Activated CD4-positive, alpha-beta memory T cell treated with anti-CD3 and anti-CD28 coated beads, Interleukin-2, amount 10 ng/mL, durations not matched to agents 7 days and 5 days (primary cell): ENCODE measurements around the gene MRPS23. TPM values are rescaled to one million over a fixed set of nuclear protein-coding genes. Genes with fewer than 3 reads are reported as not detected.
A peak's percentile ranks its signal among the peaks of the same experiment; 100 is the strongest.
"Not testable (repeated sequence)": the region's sequence is repeated elsewhere in the genome, so short reads cannot be mapped to it uniquely, and the experiment has no call there.

Source experiments
- CTCF ChIA-PET: fragments of 350-600 bp; sonication (Branson Sonifier 250); formaldehyde crosslinking; loops from one replicate; lab custom pipeline; 2021; ENCODE audit warnings: antibody characterized with exemption, inconsistent platforms; lab: Charles Lee
- POLR2A ChIA-PET: fragments of 350-600 bp; sonication (Branson Sonifier 250); formaldehyde crosslinking; loops from one replicate; lab custom pipeline; 2021; ENCODE audit warnings: antibody characterized with exemption; lab: Charles Lee
- DNase-seq: peaks from one replicate; pipeline ENCODE4 v3.0.0-alpha.2; 2020
- H3K27ac Mint-ChIP-seq: one replicate; pipeline ENCODE4 v1.8.0; 2021; ENCODE audit warnings: mild to moderate bottlenecking, mixed read lengths
- H3K27me3 Mint-ChIP-seq: one replicate; pipeline ENCODE4 v1.8.0; 2021; ENCODE audit warnings: mixed read lengths
- H3K36me3 Mint-ChIP-seq: one replicate; pipeline ENCODE4 v1.8.0; 2021; ENCODE audit warnings: low read depth, mixed read lengths
- H3K4me1 Mint-ChIP-seq: one replicate; pipeline ENCODE4 v1.8.0; 2021; ENCODE audit warnings: mixed read lengths
- H3K4me3 Mint-ChIP-seq: one replicate; pipeline ENCODE4 v1.8.0; 2021; ENCODE audit warnings: mild to moderate bottlenecking, mixed read lengths
- H3K9me3 Mint-ChIP-seq: one replicate; pipeline ENCODE4 v1.8.0; 2021; ENCODE audit warnings: mixed read lengths
- total RNA-seq, 2 experiments: library from RNA; stranded (reverse); gene quantifications; one replicate each; pipeline ENCODE4 v1.2.3, GENCODE V29; 2021

MRPS23 gene
- total RNA-seq, 2 experiments from 2014 or later = 30.8 to 35.3 TPM

DNA sequence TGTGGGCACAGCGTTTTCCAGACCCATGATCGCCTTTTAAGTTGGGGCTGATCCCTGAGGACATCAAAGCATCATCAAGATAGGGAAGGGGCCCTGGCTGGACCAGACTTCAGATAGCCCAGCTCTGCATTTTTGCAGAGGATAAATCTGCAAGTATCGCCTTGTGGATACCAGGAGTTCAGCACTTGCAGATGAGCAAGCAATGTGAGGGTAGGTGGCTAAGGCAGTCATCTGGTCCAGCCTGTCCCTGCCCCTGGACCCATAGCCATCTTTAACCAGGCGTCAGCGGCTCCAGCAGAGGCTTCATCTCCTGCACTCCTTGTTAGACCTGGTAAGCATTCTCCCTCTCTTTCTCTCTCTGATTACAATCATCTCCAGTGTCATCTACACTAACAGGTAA lies 9.0 kb upstream of the MRPS23 start:
- H3K4me3 Mint-ChIP-seq = no peak overlapping the region
- H3K36me3 Mint-ChIP-seq = no peaks in the 10 kb centered on the region
- no peak for DNase-seq
- peaks cover 12% of the 10 kb centered on the region for H3K4me1 Mint-ChIP-seq
- H3K27me3 Mint-ChIP-seq = peaks cover 38% of the 10 kb centered on the region
- POLR2A ChIA-PET = interaction anchor here (1.0 to 3.3 kb wide), 2 partner anchors 9 to 13 kb away, joined by 3 to 24 read pairs; partner anchors contain the start of gene MRPS23
- CTCF ChIA-PET = interaction anchor here (0.5 to 9.1 kb wide), 14 partner anchors 8 to 1295 kb away, joined by 3 to 137 read pairs (median 4); partner anchors contain the start of gene MRPS23
- H3K9me3 Mint-ChIP-seq = no peaks in the 10 kb centered on the region
- no peak overlapping the region for H3K27ac Mint-ChIP-seq

DNA sequence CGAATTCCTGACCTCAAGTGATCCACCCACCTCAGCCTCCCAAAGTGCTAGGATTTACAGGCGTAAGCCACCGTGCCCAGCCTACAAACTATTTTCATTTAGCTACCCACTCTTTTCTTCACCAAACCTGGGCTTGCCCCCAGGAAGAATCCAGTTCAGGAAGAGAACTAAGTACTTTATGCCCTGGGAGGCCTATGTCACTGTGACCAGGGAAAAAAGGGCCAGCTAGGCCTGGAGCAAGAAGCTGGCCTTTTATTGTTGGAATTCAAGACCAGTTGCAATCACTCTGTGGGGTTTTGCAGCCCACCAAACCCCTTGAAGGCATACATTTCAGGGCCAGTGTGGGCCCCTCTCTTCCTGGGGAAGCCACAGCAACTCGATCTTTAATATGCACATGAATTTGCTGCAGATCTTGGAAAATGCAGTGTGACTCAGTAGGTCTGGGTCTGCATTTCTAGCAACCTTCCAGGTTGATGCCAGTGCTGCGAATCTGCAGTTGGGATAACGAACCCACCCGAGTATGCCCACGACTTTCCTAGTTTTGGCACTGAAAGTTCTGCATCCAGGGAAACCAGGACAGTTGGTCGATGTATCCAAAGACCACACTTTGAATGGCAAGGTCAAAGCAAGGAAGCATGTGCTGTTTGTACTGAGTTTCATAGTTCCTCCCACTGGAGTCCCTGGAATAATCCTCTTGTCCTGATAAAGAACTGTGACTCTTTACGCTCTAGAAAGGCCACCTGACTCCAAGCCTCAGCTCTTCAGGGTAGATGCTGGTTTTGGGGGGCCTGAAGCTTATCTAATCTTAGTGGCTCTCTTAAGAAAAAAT lies 7.2 kb upstream of the MRPS23 start:
- Mint-ChIP-seq H3K9me3 (no peaks in the 10 kb centered on the region), H3K4me1 (peaks cover 10% of the 10 kb centered on the region), H3K4me3 (no peak overlapping the region), H3K36me3 (no peaks in the 10 kb centered on the region), H3K27ac (no peak overlapping the region), H3K27me3 (peaks cover 23% of the 10 kb centered on the region)
- ChIA-PET POLR2A (no interaction called here), CTCF (interaction anchor here (0.6 to 9.1 kb wide), 13 partner anchors 8 to 316 kb away, joined by 3 to 137 read pairs (median 6); partner anchors contain the start of genes MRPS23 and VEZF1)
- DNase-seq = no peak

DNA sequence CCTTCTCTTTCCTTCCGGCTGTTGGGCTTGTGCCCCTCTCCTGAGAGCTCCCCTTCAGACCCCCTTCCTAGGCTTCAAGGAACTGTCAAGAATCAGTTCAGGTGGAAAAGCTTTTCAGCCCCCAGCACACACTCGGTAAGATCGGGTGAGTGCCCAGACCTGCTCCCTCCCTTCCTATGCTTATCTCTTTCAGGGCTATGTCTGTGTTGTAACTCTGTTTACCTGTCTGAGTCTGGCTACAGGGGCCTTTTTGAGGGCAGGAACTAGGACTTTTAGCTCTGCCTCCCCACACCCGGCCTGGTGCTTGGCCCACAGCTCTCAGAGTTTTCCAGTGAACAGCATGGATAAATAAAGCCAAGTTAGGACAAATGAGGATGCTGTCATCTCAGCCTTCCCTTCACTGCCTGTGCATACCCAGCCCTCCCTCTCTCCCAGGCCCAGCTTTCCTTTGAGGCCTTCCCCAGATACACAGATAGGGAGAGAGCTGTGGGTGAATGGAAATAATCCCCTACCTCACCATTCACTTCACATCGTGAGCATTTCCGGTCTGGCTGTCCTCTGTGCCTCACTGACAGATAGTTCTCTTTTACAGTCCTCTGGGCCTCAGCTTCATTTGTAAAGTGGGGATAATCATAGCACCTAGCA lies 5.7 kb upstream of the MRPS23 start:
- ChIA-PET POLR2A (interaction anchor here (1.1 kb wide), 1 partner anchor 144 kb away, joined by 3 read pairs; no protein-coding TSS in a partner anchor), CTCF (interaction anchor here (1.0 to 9.1 kb wide), 8 partner anchors 10 to 317 kb away, joined by 3 to 137 read pairs (median 5); no protein-coding TSS in a partner anchor)
- no peak for DNase-seq
- Mint-ChIP-seq H3K27ac (no peak overlapping the region), H3K27me3 (peaks cover 13% of the 10 kb centered on the region), H3K4me3 (no peak overlapping the region), H3K36me3 (no peaks in the 10 kb centered on the region), H3K4me1 (peaks cover 13% of the 10 kb centered on the region), H3K9me3 (no peaks in the 10 kb centered on the region)

DNA sequence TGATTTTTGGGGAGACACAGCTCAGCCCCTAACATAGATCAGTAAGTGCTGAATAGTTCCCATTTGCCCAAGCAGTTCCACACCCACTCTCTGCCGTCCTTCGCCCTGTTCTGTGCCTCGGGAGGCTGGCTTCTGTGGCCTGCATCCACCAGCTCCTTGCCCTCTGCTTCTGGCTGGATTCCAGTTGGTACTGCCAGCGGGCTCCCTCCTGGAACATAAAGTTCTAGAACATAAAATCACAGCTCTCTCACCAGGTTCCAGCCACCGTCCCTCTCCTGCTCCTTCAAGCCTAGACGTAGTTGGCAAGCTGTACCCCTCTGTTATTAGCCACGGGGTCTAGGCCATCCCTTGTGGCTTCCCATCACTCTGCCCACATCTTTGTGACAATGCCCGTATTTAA lies 3.9 kb upstream of the MRPS23 start:
- no peak overlapping the region for H3K27ac Mint-ChIP-seq
- POLR2A ChIA-PET = no interaction called here

DNA sequence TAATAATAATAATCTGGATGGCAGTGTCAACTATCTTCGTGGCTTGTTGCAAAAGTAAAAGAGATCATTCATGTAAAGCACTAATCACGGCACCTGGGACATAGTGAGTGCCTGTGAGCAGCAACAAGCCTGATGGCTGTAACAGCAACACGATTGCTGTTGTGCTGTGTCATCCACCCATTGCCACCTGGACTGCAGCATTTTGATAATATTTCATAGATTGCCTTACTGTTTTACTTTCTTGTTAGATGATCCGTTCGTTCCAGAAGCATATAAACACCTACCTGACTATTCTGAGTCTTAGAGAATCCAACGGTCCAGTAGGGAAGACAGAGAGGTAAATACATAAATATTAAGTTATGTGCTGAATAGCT lies 3.1 kb upstream of the MRPS23 start:
- H3K9me3 Mint-ChIP-seq = no peaks in the 10 kb centered on the region
- no peak for DNase-seq
- H3K36me3 Mint-ChIP-seq = peaks cover 9% of the 10 kb centered on the region
- CTCF ChIA-PET = interaction anchor here (0.5 to 9.1 kb wide), 2 partner anchors 144 to 269 kb away, joined by 3 to 137 read pairs; no protein-coding TSS in a partner anchor
- H3K27ac Mint-ChIP-seq = no peak overlapping the region
- no peak overlapping the region for H3K4me3 Mint-ChIP-seq
- POLR2A ChIA-PET = no interaction called here
- no peaks in the 10 kb centered on the region for H3K27me3 Mint-ChIP-seq
- H3K4me1 Mint-ChIP-seq = peaks cover 37% of the 10 kb centered on the region

More for the DNA sequence above, 3.9 kb upstream of the MRPS23 start:
- H3K36me3 Mint-ChIP-seq = peaks cover 9% of the 10 kb centered on the region
- no peak for DNase-seq
- H3K4me1 Mint-ChIP-seq = peaks cover 30% of the 10 kb centered on the region
- no peaks in the 10 kb centered on the region for H3K27me3 Mint-ChIP-seq
- H3K4me3 Mint-ChIP-seq = no peak overlapping the region
- no peaks in the 10 kb centered on the region for H3K9me3 Mint-ChIP-seq
- CTCF ChIA-PET = interaction anchor here (1.0 to 9.1 kb wide), 3 partner anchors 137 to 259 kb away, joined by 3 to 137 read pairs (median 3); no protein-coding TSS in a partner anchor

DNA sequence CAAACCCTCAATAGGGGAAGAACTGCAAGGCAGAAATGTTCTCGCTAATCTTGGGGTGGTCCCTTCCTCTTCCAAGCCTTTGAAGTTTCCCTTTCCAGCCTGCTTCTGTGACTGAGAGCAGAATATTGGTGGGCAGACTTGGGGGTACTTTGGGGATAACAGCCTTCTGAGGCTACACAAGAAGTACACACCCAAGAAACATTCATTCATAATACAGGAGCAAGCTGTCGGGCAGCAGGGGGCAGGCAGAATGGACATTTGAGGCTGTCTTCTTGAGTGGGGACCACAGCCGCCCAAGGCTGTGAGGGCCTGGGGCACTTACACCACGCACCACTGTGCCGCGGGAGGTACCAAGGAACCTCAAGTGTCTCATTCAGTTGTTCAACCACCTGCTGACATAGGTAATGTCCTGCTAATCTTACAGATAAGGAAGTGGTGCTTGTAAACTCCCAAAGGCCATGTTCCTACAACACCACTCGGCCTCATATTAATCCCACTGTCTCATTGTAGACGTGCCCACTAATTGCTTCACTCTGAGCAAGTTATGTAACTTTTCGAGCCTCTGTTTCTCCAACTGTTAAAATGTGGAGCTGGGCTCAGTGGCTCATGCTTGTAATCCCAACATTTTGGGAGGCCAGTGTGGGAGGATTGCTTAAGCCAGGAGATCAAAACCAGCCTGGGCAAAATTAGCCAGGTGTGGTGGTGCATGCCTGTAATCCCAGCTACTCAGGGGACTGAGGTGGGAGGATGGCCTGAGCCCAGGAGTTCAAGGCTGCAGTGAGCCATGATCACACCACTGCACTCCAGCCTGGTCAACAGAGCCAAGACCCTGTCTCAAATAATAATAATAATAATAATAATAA lies 2.5 kb upstream of the MRPS23 start:
- Mint-ChIP-seq H3K4me3 (no peak overlapping the region), H3K27ac (no peak overlapping the region), H3K27me3 (no peaks in the 10 kb centered on the region), H3K36me3 (peaks cover 9% of the 10 kb centered on the region), H3K4me1 (peaks cover 38% of the 10 kb centered on the region), H3K9me3 (no peaks in the 10 kb centered on the region)
- DNase-seq = no peak
- ChIA-PET POLR2A (interaction anchor here (3.9 to 4.2 kb wide), 2 partner anchors 138 to 155 kb away, joined by 16 to 41 read pairs; partner anchors contain the start of gene SRSF1), CTCF (interaction anchor here (0.5 to 4.3 kb wide), 2 partner anchors 147 to 270 kb away, joined by 3 to 18 read pairs; no protein-coding TSS in a partner anchor)

DNA sequence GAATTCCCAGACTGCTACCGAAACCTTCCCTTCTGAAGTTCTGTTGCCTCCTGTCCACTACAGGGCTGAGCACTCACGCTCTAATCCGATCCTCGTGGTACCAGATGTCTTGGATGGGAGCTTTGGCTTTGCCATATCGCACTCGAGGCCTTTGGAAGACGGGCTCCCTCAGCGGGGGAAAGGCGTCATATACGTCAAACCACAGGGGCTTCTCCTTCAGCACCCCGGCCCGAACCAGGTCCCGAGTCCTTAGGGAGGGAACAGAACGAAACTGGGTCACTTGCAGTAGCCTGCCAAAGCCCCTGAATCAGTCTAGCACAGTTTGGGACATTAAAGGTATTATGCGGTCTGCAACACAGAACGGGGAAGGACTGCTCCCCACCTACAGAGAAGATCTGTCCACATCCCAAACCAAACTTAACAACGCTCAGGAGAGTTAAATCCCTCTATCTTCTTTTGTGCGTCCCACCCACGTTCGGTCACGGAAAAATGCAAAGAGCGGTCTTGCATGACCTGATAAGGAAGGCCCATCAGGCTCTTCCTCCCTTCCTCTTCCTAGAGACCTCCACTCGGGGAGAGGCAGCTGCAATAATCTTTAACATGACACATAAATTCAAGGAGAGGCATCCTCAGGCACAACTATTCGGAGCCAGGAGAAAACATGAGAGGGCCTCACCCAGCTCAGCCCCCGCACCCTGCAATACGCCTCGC lies 526 bp downstream of the MRPS23 start:
- no peaks in the 10 kb centered on the region for H3K9me3 Mint-ChIP-seq
- no peaks in the 10 kb centered on the region for H3K27me3 Mint-ChIP-seq
- ChIA-PET CTCF (interaction anchor here (1.5 to 4.3 kb wide), 4 partner anchors 9 to 150 kb away, joined by 4 to 26 read pairs (median 16); no protein-coding TSS in a partner anchor), POLR2A (interaction anchor here (0.8 to 4.2 kb wide), 18 partner anchors 8 to 783 kb away, joined by 3 to 41 read pairs (median 4); partner anchors contain the start of genes AKAP1, CUEDC1, DYNLL2 and MKS1)
- peaks cover 20% of the 10 kb centered on the region for H3K36me3 Mint-ChIP-seq
- peak overlapping the region; percentile 95 for H3K4me3 Mint-ChIP-seq
- H3K4me1 Mint-ChIP-seq = peaks cover 43% of the 10 kb centered on the region
- peak overlapping the region; percentile 98 for H3K27ac Mint-ChIP-seq
- DNase-seq = no peak

DNA sequence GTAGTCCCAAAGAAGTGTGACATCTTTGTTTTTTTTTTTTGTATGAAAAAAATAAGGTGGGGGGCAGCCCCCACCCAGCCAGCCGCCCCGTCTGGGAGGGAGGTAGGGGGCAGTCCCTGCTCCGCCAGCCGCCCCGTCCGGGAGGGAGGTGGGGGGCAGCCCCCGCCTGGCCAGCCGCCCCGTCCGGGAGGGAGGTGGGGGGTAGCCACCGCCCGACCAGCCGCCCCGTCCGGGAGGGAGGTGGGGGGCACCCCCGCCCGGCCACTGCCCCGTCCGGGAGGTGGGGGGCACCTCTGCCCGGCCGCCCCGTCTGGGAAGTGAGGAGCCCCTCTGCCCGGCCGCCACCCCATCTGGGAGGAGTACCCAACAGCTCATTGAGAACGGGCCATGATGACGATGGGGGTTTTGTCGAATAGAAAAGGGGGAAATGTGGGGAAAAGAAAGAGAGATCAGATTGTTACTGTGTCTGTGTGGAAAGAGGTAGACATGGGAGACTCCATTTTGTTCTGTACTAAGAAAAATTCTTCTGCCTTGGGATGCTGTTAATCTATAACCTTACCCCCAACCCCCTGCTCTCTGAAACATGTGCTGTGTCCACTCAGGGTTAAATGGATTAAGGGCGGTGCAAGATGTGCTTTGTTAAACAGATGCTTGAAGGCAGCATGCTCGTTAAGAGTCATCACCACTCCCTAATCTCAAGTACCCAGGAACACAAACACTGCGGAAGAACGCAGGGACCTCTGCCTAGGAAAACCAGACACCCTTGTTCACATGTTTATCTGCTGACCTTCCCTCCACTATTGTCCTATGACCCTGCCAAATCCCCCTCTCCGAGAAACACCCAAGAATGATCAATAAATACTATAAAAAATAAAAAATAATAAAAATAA lies 3.5 kb downstream of the MRPS23 start:
- H3K9me3 Mint-ChIP-seq, H3K4me3 Mint-ChIP-seq, H3K27ac Mint-ChIP-seq, DNase-seq, H3K27me3 Mint-ChIP-seq, POLR2A ChIA-PET: not testable (repeated sequence)
- Mint-ChIP-seq H3K36me3 (peaks cover 30% of the 10 kb centered on the region), H3K4me1 (peaks cover 39% of the 10 kb centered on the region)
- CTCF ChIA-PET = interaction anchor here (0.7 kb wide), 1 partner anchor 160 kb away, joined by 3 read pairs; no protein-coding TSS in a partner anchor

DNA sequence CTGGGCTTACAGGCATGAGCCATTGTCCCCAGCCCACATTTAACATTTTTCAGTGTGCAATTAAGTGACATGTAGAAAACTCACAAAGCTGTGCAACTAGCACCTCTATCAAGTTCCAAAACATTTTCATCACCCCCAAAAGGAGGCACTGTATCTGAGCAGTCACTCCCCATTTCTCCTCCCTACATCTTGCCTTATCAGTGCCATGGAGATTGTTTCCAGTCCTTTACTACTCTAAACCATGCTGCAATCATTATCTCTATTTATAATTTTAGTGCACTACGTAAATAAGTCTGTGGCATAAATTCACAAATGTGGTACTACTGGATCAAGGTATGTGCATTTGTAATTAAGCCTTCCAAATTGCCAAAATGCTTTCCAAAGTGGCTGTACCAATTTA lies 7.6 kb downstream of the MRPS23 start:
- ChIA-PET CTCF (interaction anchor here (1.3 kb wide), 1 partner anchor 9 kb away, joined by 6 read pairs; no protein-coding TSS in a partner anchor), POLR2A (no interaction called here)
- Mint-ChIP-seq H3K4me3 (no peak overlapping the region), H3K36me3 (peaks cover 39% of the 10 kb centered on the region), H3K27me3 (no peaks in the 10 kb centered on the region), H3K9me3 (no peaks in the 10 kb centered on the region), H3K27ac (no peak overlapping the region), H3K4me1 (peaks cover 6% of the 10 kb centered on the region)
- no peak for DNase-seq

DNA sequence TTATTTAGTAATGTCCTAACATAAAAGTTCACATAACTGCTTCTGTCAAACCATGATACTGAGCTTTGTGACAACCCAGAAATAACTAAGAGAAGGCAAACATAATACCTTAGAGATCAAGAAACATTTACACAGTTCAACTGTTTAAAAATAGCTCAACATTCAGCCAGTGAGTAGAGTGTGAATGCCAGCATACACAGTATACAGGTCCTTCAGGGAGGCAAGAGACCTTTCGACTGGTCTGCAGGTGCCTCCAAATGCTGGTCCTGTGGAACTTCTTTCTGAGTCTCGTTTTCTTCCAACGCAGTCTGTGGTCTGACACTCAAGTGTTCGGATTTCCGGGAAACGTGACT lies 10.3 kb downstream of the MRPS23 start:
- Mint-ChIP-seq H3K4me1 (peaks cover 5% of the 10 kb centered on the region), H3K9me3 (no peaks in the 10 kb centered on the region), H3K36me3 (peaks cover 32% of the 10 kb centered on the region), H3K27ac (no peak overlapping the region), H3K4me3 (no peak overlapping the region), H3K27me3 (no peaks in the 10 kb centered on the region)
- ChIA-PET POLR2A (interaction anchor here (2.2 kb wide), 1 partner anchor 10 kb away, joined by 10 read pairs; the partner anchor contains the start of gene MRPS23), CTCF (no interaction called here)
- no peak for DNase-seq
